ENCODE results near the gene TMF1. TPM values are rescaled to one million over a fixed set of nuclear protein-coding genes. Genes with fewer than 3 reads are reported as not detected.

TMF1 gene
- total RNA-seq, 1 donor from 2014 or later = 18.8 TPM

DNA sequence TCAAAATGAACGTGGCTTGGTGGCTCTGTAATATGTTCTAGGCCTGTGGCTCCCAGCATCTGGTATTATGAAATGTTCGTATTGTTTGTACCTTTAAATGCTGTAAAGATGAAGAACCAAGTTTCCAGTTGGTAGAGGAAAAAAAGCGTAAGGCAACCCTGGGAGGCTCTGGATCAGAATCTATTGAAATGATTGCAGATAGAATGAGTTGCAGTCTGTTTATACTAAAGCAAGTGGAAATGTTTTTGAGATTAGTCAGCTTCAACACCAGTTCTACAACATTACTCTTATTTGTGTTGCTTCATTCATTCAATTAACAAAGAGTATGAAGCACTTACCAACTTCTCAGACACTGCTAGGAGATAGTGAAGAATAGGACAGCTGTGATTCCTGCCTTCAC is 37.9 kb upstream of the TMF1 start:
- DNase-seq = no peak
- no peaks in the 10 kb centered on the region for H3K36me3 Mint-ChIP-seq (ENCODE audit: unreplicated experiment)
- H3K4me1 Mint-ChIP-seq (ENCODE audit: low read depth, unreplicated experiment) = peaks cover 11% of the 10 kb centered on the region
- no peaks in the 10 kb centered on the region for H3K9me3 Mint-ChIP-seq (ENCODE audit: unreplicated experiment)
- H3K27ac Mint-ChIP-seq (ENCODE audit: unreplicated experiment) = no peak overlapping the region
- TF ChIP-seq, protein P1, sequence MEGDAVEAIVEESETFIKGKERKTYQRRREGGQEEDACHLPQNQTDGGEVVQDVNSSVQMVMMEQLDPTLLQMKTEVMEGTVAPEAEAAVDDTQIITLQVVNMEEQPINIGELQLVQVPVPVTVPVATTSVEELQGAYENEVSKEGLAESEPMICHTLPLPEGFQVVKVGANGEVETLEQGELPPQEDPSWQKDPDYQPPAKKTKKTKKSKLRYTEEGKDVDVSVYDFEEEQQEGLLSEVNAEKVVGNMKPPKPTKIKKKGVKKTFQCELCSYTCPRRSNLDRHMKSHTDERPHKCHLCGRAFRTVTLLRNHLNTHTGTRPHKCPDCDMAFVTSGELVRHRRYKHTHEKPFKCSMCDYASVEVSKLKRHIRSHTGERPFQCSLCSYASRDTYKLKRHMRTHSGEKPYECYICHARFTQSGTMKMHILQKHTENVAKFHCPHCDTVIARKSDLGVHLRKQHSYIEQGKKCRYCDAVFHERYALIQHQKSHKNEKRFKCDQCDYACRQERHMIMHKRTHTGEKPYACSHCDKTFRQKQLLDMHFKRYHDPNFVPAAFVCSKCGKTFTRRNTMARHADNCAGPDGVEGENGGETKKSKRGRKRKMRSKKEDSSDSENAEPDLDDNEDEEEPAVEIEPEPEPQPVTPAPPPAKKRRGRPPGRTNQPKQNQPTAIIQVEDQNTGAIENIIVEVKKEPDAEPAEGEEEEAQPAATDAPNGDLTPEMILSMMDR (IDR thresholded peaks at IDR 0.05; ENCODE audit: partially characterized antibody, unreplicated experiment) = no peak
- no peak overlapping the region for H3K4me3 Mint-ChIP-seq (ENCODE audit: unreplicated experiment)
- peaks cover 2% of the 10 kb centered on the region for H3K27me3 Mint-ChIP-seq (ENCODE audit: unreplicated experiment)

DNA sequence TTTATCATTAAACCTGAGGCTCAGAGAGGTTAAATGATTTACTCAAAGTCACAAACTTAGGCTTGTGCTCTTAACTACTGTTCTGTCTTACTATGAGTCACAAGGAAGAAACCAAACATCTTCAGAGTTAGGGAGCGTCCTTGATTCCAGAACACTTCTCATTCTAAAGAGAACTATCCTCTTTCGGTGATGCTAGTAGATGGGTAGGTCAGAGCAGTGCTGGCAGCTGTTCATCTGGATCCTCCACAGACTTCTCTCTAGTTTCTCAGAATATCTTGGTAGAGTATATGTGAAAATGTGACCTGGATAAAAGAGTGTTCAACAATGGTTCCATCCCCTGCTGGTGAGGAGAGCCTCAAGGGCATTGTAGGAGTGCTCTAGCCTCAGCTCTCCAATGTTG is 35.9 kb upstream of the TMF1 start:
- peaks cover 3% of the 10 kb centered on the region for H3K9me3 Mint-ChIP-seq (ENCODE audit: unreplicated experiment)
- no peak for DNase-seq
- peaks cover 22% of the 10 kb centered on the region for H3K4me1 Mint-ChIP-seq (ENCODE audit: low read depth, unreplicated experiment)
- no peaks in the 10 kb centered on the region for H3K36me3 Mint-ChIP-seq (ENCODE audit: unreplicated experiment)
- H3K27ac Mint-ChIP-seq (ENCODE audit: unreplicated experiment) = no peak overlapping the region
- H3K27me3 Mint-ChIP-seq (ENCODE audit: unreplicated experiment) = peaks cover 2% of the 10 kb centered on the region
- TF ChIP-seq, protein P1 (IDR thresholded peaks at IDR 0.05; ENCODE audit: partially characterized antibody, unreplicated experiment) = no peak
- no peak overlapping the region for H3K4me3 Mint-ChIP-seq (ENCODE audit: unreplicated experiment)

DNA sequence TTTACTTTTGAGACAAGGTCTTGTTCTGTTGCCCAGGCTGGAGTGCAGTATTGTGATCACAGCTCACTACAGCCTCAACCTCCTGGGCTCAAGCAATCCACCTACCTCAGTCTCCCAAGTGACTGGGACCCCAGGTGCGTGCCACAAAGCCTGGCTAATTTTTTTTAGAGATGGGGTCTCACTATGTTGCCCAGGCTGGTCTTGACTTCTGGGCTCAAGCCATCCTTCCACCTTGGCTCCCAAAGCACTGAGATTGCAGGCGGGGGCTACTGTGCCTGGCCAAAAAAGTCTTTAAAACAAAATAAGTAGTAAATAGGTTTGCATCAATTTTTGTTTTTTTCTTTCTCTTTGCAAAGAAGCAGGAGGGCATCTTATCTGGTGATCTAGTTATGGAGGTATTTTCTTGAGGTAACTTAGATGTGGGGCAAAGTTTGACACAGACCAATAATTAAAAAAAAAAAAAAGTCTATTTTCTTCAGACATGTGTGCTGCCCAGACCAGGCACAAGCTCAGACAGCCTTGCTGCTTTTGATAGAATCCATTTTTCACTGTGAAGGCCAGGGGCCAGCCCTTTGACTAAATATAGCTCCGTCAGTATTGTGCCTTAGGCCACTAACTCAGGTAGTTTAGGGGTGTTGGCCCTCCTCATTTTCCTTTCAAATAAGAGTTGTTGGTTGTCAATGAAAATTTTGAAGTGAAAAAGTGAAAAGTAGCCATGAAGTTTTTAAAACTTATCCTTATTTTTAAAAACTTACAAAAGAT is 35.1 kb upstream of the TMF1 start:
- no peak overlapping the region for H3K27ac Mint-ChIP-seq (ENCODE audit: unreplicated experiment)
- no peak for DNase-seq
- peaks cover 3% of the 10 kb centered on the region for H3K9me3 Mint-ChIP-seq (ENCODE audit: unreplicated experiment)
- TF ChIP-seq, protein P1 (IDR thresholded peaks at IDR 0.05; ENCODE audit: partially characterized antibody, unreplicated experiment) = no peak
- H3K27me3 Mint-ChIP-seq (ENCODE audit: unreplicated experiment) = peaks cover 2% of the 10 kb centered on the region
- H3K4me1 Mint-ChIP-seq (ENCODE audit: low read depth, unreplicated experiment) = peaks cover 22% of the 10 kb centered on the region
- H3K36me3 Mint-ChIP-seq (ENCODE audit: unreplicated experiment) = no peaks in the 10 kb centered on the region
- H3K4me3 Mint-ChIP-seq (ENCODE audit: unreplicated experiment) = no peak overlapping the region

DNA sequence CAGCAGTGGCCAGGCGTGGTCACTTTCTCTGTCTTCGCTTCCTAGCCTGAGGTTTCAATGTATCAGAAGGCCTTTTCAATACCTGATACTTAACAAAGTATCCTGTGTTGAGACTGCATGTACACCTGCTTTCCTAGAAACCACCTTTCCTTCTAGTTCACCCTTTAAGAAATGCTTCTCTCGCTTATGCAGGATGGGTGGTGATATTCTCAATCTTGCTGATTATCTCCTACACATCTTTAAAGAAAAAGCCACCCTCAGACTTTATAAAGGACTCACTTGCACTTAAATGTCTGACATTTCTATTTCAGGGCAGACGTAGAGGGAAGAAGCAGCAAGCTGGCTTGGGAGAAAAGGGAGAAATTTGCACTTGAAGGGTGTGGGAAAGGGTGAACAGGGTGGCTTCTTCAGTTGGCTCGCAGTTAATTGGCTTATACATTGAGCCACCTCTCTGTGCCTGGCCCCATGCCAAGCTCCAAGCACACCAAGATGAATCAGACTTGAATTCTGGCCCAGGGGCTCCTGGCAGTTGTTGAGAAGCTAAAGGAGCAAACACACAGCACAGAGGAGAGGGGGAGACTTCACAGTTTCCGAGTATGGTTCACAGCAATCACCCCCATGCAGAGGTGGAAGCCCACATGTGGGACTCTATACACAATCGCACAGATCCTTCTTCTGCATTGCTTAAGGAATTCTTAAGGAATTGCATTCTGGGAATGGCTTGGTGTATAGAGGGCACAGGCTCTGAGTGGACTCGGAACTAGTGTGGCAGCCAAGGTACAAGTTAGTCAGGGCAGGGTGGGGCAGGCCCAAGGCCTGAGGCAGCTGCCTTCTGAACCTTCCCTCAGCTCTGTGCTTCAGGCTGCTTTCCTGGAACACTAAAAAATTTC is 33.9 kb upstream of the TMF1 start:
- peaks cover 3% of the 10 kb centered on the region for H3K9me3 Mint-ChIP-seq (ENCODE audit: unreplicated experiment)
- no peaks in the 10 kb centered on the region for H3K36me3 Mint-ChIP-seq (ENCODE audit: unreplicated experiment)
- peak overlapping the region; percentile 91 for H3K4me3 Mint-ChIP-seq (ENCODE audit: unreplicated experiment)
- peaks cover 25% of the 10 kb centered on the region for H3K4me1 Mint-ChIP-seq (ENCODE audit: low read depth, unreplicated experiment)
- TF ChIP-seq, protein P1 (IDR thresholded peaks at IDR 0.05; ENCODE audit: partially characterized antibody, unreplicated experiment) = no peak
- peak; percentile 18 for DNase-seq
- H3K27ac Mint-ChIP-seq (ENCODE audit: unreplicated experiment) = peak overlapping the region; percentile 89
- H3K27me3 Mint-ChIP-seq (ENCODE audit: unreplicated experiment) = peaks cover 2% of the 10 kb centered on the region
